Measurements from ENCODE around the gene GBP7. TPM values are rescaled to one million over a fixed set of nuclear protein-coding genes. Genes with fewer than 3 reads are reported as not detected.

Gene GBP7
- total RNA-seq, 1 donor from 2014 or later: not detected

- Histone ChIP-seq H3K4me3 (ENCODE audit: low read depth, low read length) (no peak overlapping the region), H3K36me3 (ENCODE audit: control insufficient read depth, insufficient read depth, low read length) (no peaks in the 10 kb centered on the region), H3K27me3 (ENCODE audit: control insufficient read depth, insufficient read depth, low read length) (no peaks in the 10 kb centered on the region)
- TF ChIP-seq CTCF (IDR thresholded peaks at IDR 0.05; ENCODE audit: insufficient read depth, low read length, poor library complexity, severe bottlenecking): no peak
- no peak for DNase-seq (ENCODE audit: low read depth)
These were observed 1.3 kb downstream of the GBP7 start for GRCh38 chr1:89174491-89174890.

- DNase-seq (ENCODE audit: low read depth): no peak
- Histone ChIP-seq H3K4me3 (ENCODE audit: low read depth, low read length) (no peak overlapping the region), H3K27me3 (ENCODE audit: control insufficient read depth, insufficient read depth, low read length) (no peaks in the 10 kb centered on the region), H3K36me3 (ENCODE audit: control insufficient read depth, insufficient read depth, low read length) (no peaks in the 10 kb centered on the region)
- TF ChIP-seq CTCF (IDR thresholded peaks at IDR 0.05; ENCODE audit: insufficient read depth, low read length, poor library complexity, severe bottlenecking): no peak
These were observed 3.2 kb downstream of the GBP7 start for GRCh38 chr1:89172468-89173143.

- Histone ChIP-seq H3K4me3 (ENCODE audit: low read depth, low read length) (no peak overlapping the region), H3K36me3 (ENCODE audit: control insufficient read depth, insufficient read depth, low read length) (no peaks in the 10 kb centered on the region), H3K27me3 (ENCODE audit: control insufficient read depth, insufficient read depth, low read length) (no peaks in the 10 kb centered on the region)
- no peak for DNase-seq (ENCODE audit: low read depth)
- TF ChIP-seq CTCF (IDR thresholded peaks at IDR 0.05; ENCODE audit: insufficient read depth, low read length, poor library complexity, severe bottlenecking): no peak
These were observed 4.8 kb downstream of the GBP7 start for GRCh38 chr1:89171067-89171438.

GRCh38 chr1:89170170-89171066 is 5.4 kb downstream of the GBP7 start:
- Histone ChIP-seq H3K27me3 (ENCODE audit: control insufficient read depth, insufficient read depth, low read length) (no peaks in the 10 kb centered on the region), H3K4me3 (ENCODE audit: low read depth, low read length) (no peak overlapping the region), H3K36me3 (ENCODE audit: control insufficient read depth, insufficient read depth, low read length) (no peaks in the 10 kb centered on the region)
- DNase-seq (ENCODE audit: low read depth): no peak
- TF ChIP-seq CTCF (IDR thresholded peaks at IDR 0.05; ENCODE audit: insufficient read depth, low read length, poor library complexity, severe bottlenecking): no peak

GRCh38 chr1:89169166-89169565 is 6.6 kb downstream of the GBP7 start:
- no peak overlapping the region for H3K4me3 ChIP-seq (ENCODE audit: low read depth, low read length)
- no peak for DNase-seq (ENCODE audit: low read depth)
- no peak for TF ChIP-seq CTCF (IDR thresholded peaks at IDR 0.05; ENCODE audit: insufficient read depth, low read length, poor library complexity, severe bottlenecking)
- no peaks in the 10 kb centered on the region for H3K36me3 ChIP-seq (ENCODE audit: control insufficient read depth, insufficient read depth, low read length)
- H3K27me3 ChIP-seq (ENCODE audit: control insufficient read depth, insufficient read depth, low read length): no peaks in the 10 kb centered on the region

All from kidney epithelial cell (primary cell).